NCI-H446 treated with DMSO at 0.1 percent for 48 hours (cell line): ENCODE results near the gene TSPAN10.

ENCODE experiments used
- DNase-seq: peaks from one replicate; lab custom pipeline; 2025; lab: John Stamatoyannopoulos, UW

TSPAN10 gene

GRCh38 chr17:81635431-81635830 is 1.6 kb upstream of the TSPAN10 start:
- DNase-seq = no peak

- DNase-seq = no peak
Measured at GRCh38 chr17:81635973-81636504, 957 bp upstream of the TSPAN10 start.

- no peak for DNase-seq
Measured at GRCh38 chr17:81638683-81639082, 1.7 kb downstream of the TSPAN10 start.

- DNase-seq = no peak
Measured at GRCh38 chr17:81640011-81640410, 3.0 kb downstream of the TSPAN10 start.

- no peak for DNase-seq
Measured at GRCh38 chr17:81641825-81642489, 5.0 kb downstream of the TSPAN10 start.

- no peak for DNase-seq
Measured at GRCh38 chr17:81644496-81644895, 7.5 kb downstream of the TSPAN10 start.

GRCh38 chr17:81644976-81645952 is 8.3 kb downstream of the TSPAN10 start:
- DNase-seq = no peak

GRCh38 chr17:81646869-81647600 is 10.0 kb downstream of the TSPAN10 start:
- no peak for DNase-seq

GRCh38 chr17:81647640-81648012 is 10.6 kb downstream of the TSPAN10 start:
- DNase-seq = no peak

GRCh38 chr17:81648013-81648706 is 11.2 kb downstream of the TSPAN10 start:
- DNase-seq = no peak

- no peak for DNase-seq
Measured at GRCh38 chr17:81648707-81649085, 11.7 kb downstream of the TSPAN10 start.

GRCh38 chr17:81650951-81651350 is 14.0 kb downstream of the TSPAN10 start:
- DNase-seq = no peak

- peak; percentile 7 for DNase-seq
Measured at GRCh38 chr17:81651692-81652091, 14.7 kb downstream of the TSPAN10 start.

- no peak for DNase-seq
Measured at GRCh38 chr17:81652906-81653771, 16.1 kb downstream of the TSPAN10 start.

GRCh38 chr17:81655378-81656117 is 18.6 kb downstream of the TSPAN10 start:
- DNase-seq = no peak

GRCh38 chr17:81656118-81656743 is 19.2 kb downstream of the TSPAN10 start, which contains the start of gene PDE6G:
TSS of gene PDE6G (minus strand) at chr17:81656542. CDS start at chr17:81653305, 3,237 bp downstream.
- no peak for DNase-seq

- no peak for DNase-seq
Measured at GRCh38 chr17:81656835-81657234, 19.8 kb downstream of the TSPAN10 start.

- no peak for DNase-seq
Measured at GRCh38 chr17:81659038-81659437, 22.0 kb downstream of the TSPAN10 start.

- DNase-seq = no peak
Measured at GRCh38 chr17:81660441-81660840, 23.4 kb downstream of the TSPAN10 start.
